Caco-2 (cell line): Measurements from ENCODE around the gene PRKAR2B. TPM values are rescaled to one million over a fixed set of nuclear protein-coding genes. Genes with fewer than 3 reads are reported as not detected.

ENCODE experiments used
- BruUV-seq: library from RNA; stranded (reverse); fragments of 400-500 nt; replicated peaks from 2 replicates; lab custom pipeline; 2021; lab: Mats Ljungman, UMichigan
- CTCF ChIA-PET: fragments of 300-600 bp; sonication (Branson Sonifier 250); formaldehyde crosslinking; loops from one replicate; lab custom pipeline; 2022; ENCODE audit warnings: antibody characterized with exemption; lab: Charles Lee
- POLR2A ChIA-PET: fragments of 300-600 bp; sonication (Branson Sonifier 250); formaldehyde crosslinking; loops from one replicate; lab custom pipeline; 2022; ENCODE audit warnings: antibody characterized with exemption; lab: Charles Lee
- DNase-seq, 2 experiments: peaks; one replicate each; pipeline versions ENCODE4 v3.0.0 to v3.0.0-alpha.2; 2020 to 2022
- H3K27me3 ChIP-seq: replicated peaks from 2 replicates; pipeline ENCODE4 v1.6.0; 2011; ENCODE audit warnings: low read length; ENCODE audit not compliant: control insufficient read depth, insufficient read depth
- H3K36me3 ChIP-seq: 2 replicates; pipeline ENCODE4 v1.5.1; 2011; ENCODE audit warnings: low read length; ENCODE audit not compliant: control insufficient read depth, insufficient read depth
- H3K4me1 ChIP-seq: fragments of 250-450 bp; sonication (Bioruptor Pico); 2 replicates; pipeline ENCODE4 v1.5.1; 2020; ENCODE audit warnings: mild to moderate bottlenecking
- H3K4me3 ChIP-seq: 2 replicates; pipeline ENCODE4 v1.5.1; 2011; ENCODE audit warnings: low read depth, mild to moderate bottlenecking, control low read depth, low read length
- H3K9me3 ChIP-seq: fragments of 250-450 bp; sonication (Bioruptor Pico); 2 replicates; pipeline ENCODE4 v1.5.1; 2020; ENCODE audit warnings: mild to moderate bottlenecking, moderate library complexity
- H3K27ac Mint-ChIP-seq: one replicate; pipeline ENCODE4 v1.8.0; 2022; ENCODE audit warnings: mixed read lengths; ENCODE audit not compliant: unreplicated experiment
- H3K27me3 Mint-ChIP-seq: one replicate; pipeline ENCODE4 v1.8.0; 2022; ENCODE audit warnings: mixed read lengths; ENCODE audit not compliant: insufficient read depth, unreplicated experiment
- H3K36me3 Mint-ChIP-seq: one replicate; pipeline ENCODE4 v1.8.0; 2022; ENCODE audit warnings: mild to moderate bottlenecking, mixed read lengths; ENCODE audit not compliant: insufficient read depth, unreplicated experiment
- H3K4me1 Mint-ChIP-seq: one replicate; pipeline ENCODE4 v1.8.0; 2022; ENCODE audit warnings: low read depth, mixed read lengths; ENCODE audit not compliant: unreplicated experiment
- H3K4me3 Mint-ChIP-seq: one replicate; pipeline ENCODE4 v1.8.0; 2022; ENCODE audit warnings: mild to moderate bottlenecking, moderate library complexity, mixed read lengths; ENCODE audit not compliant: unreplicated experiment
- H3K9me3 Mint-ChIP-seq: one replicate; pipeline ENCODE4 v1.8.0; 2022; ENCODE audit warnings: mixed read lengths; ENCODE audit not compliant: unreplicated experiment
- CTCF ChIP-seq, 2 experiments: fragments of 200-600 bp in 1 of 2; IDR thresholded peaks; 1 replicate in 1 of 2; 2 replicates in 1 of 2; pipeline versions ENCODE4 v1.5.1 to v1.8.0; 2011 to 2022; ENCODE audit warnings: antibody characterized with exemption in 1 of 2, control low read depth in 1 of 2, inconsistent platforms in 1 of 2, low read depth in 1 of 2, low read length in 1 of 2, mild to moderate bottlenecking in 1 of 2, moderate library complexity in 1 of 2; ENCODE audit not compliant: insufficient read depth in 1 of 2, severe bottlenecking in 1 of 2, unreplicated experiment in 1 of 2
- intact Hi-C: fragments of 100-400 bp; cut with micrococcal nuclease; formaldehyde crosslinking; loops from one replicate; pipeline ENCODE4 v1.10.0; 2022; ENCODE audit not compliant: unreplicated experiment
- total RNA-seq: library from RNA; stranded (reverse); gene quantifications from 2 replicates; pipeline ENCODE4 v1.2.3, GENCODE V29; 2022

PRKAR2B gene
- total RNA-seq, 1 experiment from 2014 or later = 0.07 TPM

- no peak for TF ChIP-seq CTCF (IDR thresholded peaks at IDR 0.05; ENCODE audit: insufficient read depth in 1 of 2, low read depth in 1 of 2, low read length in 1 of 2, severe bottlenecking in 1 of 2, unreplicated experiment in 1 of 2)
- DNase-seq = no peak
- no peaks in the 10 kb centered on the region for H3K27me3 ChIP-seq
- intact Hi-C loops = no loop called here
- POLR2A ChIA-PET = no interaction called here
- H3K9me3 Mint-ChIP-seq = no peaks in the 10 kb centered on the region
- no peaks in the 10 kb centered on the region for H3K36me3 ChIP-seq
- no peaks in the 10 kb centered on the region for H3K4me1 Mint-ChIP-seq
- H3K27ac Mint-ChIP-seq = no peak overlapping the region
- H3K4me1 ChIP-seq = no peaks in the 10 kb centered on the region
- H3K27me3 Mint-ChIP-seq = peaks cover 9% of the 10 kb centered on the region
- no peaks in the 10 kb centered on the region for H3K36me3 Mint-ChIP-seq
- CTCF ChIA-PET = no interaction called here
- no TSS peak for BruUV-seq
- H3K4me3 Mint-ChIP-seq = no peak overlapping the region
- no peak overlapping the region for H3K4me3 ChIP-seq
- H3K9me3 ChIP-seq = no peaks in the 10 kb centered on the region
These were observed 11.6 kb upstream of the PRKAR2B start for GRCh38 chr7:107032720-107033438.

- no peak for DNase-seq
- Mint-ChIP-seq H3K4me1 (no peaks in the 10 kb centered on the region), H3K27ac (no peak overlapping the region), H3K27me3 (peaks cover 8% of the 10 kb centered on the region), H3K9me3 (no peaks in the 10 kb centered on the region), H3K4me3 (no peak overlapping the region), H3K36me3 (no peaks in the 10 kb centered on the region)
- ChIA-PET CTCF (no interaction called here), POLR2A (no interaction called here)
- H3K4me1 ChIP-seq = no peaks in the 10 kb centered on the region
- no TSS peak for BruUV-seq
- H3K36me3 ChIP-seq = no peaks in the 10 kb centered on the region
- TF ChIP-seq CTCF (IDR thresholded peaks at IDR 0.05; ENCODE audit: insufficient read depth in 1 of 2, low read depth in 1 of 2, low read length in 1 of 2, severe bottlenecking in 1 of 2, unreplicated experiment in 1 of 2) = no peak
- no peaks in the 10 kb centered on the region for H3K9me3 ChIP-seq
- intact Hi-C loops = no loop called here
- H3K4me3 ChIP-seq = no peak overlapping the region
- no peaks in the 10 kb centered on the region for H3K27me3 ChIP-seq
These were observed 10.0 kb upstream of the PRKAR2B start for GRCh38 chr7:107034553-107034952.

- no peak for DNase-seq
- H3K9me3 ChIP-seq = no peaks in the 10 kb centered on the region
- H3K4me1 ChIP-seq = no peaks in the 10 kb centered on the region
- no peaks in the 10 kb centered on the region for H3K36me3 ChIP-seq
- Mint-ChIP-seq H3K4me1 (no peaks in the 10 kb centered on the region), H3K4me3 (no peak overlapping the region), H3K27ac (no peak overlapping the region), H3K36me3 (no peaks in the 10 kb centered on the region), H3K27me3 (peaks cover 8% of the 10 kb centered on the region), H3K9me3 (no peaks in the 10 kb centered on the region)
- POLR2A ChIA-PET = no interaction called here
- no peak overlapping the region for H3K4me3 ChIP-seq
- TF ChIP-seq CTCF (IDR thresholded peaks at IDR 0.05; ENCODE audit: insufficient read depth in 1 of 2, low read depth in 1 of 2, low read length in 1 of 2, severe bottlenecking in 1 of 2, unreplicated experiment in 1 of 2) = no peak
- intact Hi-C loops = no loop called here
- no peaks in the 10 kb centered on the region for H3K27me3 ChIP-seq
- no TSS peak for BruUV-seq
- CTCF ChIA-PET = no interaction called here
These were observed 9.1 kb upstream of the PRKAR2B start for GRCh38 chr7:107035446-107035845.
